Activated CD4-positive, alpha-beta T cell treated with anti-CD3 and anti-CD28 coated beads for 4 hours (primary cell): Measurements from ENCODE around the gene RBFOX2.
"Not testable (repeated sequence)": the region's sequence is repeated elsewhere in the genome, so short reads cannot be mapped to it uniquely, and the experiment has no call there.

Source experiments
- DNase-seq, 2 donors: peaks; one replicate each; pipeline ENCODE4 v3.0.0-alpha.2; 2020

RBFOX2 gene

DNA sequence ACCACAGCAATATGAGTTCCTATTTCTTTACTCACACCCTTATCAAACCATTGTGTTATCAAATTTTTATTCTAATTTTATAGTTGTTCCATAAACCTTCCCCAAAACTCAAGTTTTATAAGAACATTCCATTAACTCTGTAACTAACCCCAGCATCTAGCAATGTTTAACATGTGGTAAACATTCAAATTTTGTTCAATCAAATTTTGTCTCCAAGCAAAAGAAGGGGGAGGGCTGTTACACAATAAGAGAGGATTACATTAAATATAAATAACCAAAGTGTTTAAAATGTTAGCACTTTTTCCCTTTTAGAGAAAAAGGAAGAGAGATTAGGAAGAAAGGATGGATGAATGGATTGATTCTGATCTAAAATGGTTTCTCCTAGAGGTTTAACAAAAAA is 20.5 kb downstream of the RBFOX2 start:
- no peak for DNase-seq

DNA sequence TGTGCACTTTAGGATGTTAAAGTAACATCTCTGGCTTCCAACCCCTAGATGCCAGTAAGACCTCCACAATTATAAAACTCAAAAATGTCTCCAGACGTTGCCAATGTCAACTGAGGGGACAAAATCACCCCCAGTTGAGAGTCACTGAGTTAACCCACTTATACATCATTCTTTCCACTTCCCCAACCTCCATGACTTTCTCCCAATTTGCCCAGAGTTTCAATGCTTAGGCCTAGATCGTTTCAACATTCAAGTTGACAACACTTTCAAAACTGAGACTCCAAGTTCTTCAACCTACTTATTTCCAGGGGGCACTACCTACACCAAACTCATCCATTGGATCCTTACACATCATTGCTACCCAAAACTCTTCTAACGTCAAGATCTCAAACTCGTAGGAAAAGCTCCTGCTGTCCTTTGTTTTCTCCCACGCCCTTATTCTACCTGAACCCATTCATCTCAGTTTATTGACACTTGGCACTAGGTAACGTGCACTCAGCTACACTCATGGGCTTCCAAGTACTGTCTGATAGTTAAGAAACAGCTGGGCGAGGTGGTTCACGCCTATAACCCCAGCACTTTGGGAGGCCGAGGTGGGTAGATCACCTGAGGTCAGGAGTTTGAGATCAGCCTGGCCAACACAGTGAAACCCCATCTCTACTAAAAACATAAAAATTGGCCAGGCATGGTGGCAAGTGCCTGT is 24.5 kb downstream of the RBFOX2 start:
- no peak for DNase-seq

DNA sequence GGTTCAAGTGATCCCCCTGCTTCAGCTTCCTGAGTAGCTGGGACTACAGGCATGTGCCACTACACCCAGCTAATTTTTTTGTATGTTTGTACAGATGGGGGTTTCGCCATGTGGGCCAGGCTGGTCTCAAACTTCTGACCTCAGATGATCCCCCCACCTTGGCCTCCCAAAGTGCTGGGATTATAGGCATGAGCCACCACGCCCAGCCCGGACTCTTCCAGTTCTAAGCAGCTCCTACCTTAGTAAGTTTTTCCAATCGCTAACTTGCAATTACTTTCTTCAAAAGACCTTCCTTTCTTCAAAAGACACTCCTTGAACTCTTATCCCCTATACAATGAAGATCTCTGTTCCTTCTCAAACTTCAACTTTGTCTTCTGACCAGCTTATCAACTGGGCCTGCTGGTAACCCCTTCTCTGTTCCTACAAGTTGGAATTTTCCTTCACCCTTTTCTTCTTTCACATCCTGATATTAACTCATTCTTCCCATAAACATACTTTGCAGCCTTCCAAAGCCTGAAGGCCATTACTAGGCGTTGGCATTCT is 25.8 kb downstream of the RBFOX2 start:
- no peak for DNase-seq

DNA sequence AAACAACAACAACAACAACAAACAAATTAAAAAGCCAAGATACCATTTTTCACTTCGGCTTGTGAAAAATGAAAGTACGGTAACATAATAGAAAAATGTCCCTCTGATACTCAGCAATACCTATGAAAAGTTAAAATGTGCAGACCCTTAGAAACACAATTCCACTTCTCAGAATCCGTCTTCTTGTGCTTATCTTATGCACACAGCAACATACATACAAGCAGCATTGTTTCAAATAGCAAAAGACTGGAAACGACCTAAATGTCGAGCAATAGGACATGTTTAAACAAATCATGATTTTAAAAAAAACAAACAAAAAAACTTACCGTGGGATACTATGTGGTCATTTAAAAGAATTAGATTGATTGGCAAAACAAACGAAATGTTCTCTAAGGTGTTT is 26.5 kb downstream of the RBFOX2 start:
- no peak for DNase-seq

DNA sequence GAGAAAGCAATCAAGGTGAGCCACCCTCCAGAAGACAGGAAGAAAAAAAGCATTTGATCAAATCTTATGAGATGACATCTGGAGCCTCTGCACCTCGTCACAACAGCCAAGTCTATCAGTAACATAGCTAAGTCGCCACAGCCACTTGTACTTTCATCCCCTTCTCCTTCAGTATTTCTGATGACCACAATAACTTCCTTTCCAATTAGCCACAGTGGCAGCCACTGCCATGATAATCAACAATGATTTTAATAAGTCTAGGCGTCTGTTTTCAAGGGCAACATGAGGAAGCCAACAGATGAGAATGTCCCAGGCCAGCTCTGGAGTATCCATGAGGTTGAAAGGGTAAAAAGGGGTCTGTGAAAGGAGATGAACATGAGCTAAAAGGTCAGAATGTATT is 29.9 kb downstream of the RBFOX2 start:
- no peak for DNase-seq

DNA sequence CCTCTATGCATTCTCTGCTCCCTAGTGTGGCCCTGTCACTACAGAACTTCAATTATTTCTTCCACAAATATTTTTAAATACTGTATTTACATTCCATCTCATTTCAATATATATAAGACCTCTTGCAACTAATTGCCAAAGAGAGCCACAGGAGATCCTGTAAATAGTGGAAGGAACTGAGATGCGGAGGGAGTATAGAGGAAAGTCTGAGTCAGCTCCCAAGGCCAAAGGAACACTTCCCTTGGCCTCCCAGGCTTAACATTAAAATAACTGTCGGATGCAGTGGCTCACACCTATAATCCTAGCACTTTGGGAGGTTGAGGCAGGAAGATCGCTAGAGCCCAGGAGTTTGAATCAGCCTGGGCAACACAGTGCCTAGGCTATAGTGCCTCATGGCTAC is 31.2 kb downstream of the RBFOX2 start:
- DNase-seq = no peak

DNA sequence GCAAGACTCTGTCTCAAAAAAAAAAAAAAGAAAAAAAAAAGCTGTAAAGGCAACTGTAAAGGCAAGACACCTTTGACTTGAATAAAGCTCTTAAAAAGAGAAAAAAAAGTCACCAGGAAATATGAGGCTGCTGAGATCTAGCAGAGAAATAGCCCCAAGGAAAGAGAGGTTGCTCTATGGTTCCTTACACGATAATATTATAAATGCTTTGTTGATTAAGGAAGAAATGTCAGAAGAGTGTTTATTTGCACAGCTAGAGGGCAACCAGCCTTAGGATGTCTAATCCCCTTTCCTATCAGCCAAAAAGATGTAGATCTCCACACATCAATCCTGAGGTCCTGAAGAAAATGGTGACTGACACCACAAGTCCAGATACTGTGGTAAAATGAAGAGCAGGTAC is 32.0 kb downstream of the RBFOX2 start:
- DNase-seq = no peak

DNA sequence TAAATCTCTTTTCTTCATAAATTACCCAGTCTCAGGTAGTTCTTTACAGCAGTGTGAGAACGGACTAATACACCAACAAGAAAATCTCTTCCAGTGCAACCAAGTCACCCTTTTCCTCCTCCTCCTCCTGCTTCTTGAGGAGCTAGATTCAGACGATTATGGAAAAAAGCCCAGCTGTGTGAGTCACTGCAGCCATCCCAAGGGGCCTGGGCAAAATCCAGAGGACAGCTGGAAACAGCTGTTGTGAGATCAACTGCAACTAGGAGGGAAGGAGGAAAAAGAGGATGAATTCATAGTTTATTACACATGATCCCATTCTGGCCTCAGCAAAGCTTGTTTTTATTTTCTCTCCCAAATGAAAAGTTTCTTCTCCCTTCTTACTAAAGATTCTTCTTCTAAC is 32.9 kb downstream of the RBFOX2 start:
- no peak for DNase-seq

DNA sequence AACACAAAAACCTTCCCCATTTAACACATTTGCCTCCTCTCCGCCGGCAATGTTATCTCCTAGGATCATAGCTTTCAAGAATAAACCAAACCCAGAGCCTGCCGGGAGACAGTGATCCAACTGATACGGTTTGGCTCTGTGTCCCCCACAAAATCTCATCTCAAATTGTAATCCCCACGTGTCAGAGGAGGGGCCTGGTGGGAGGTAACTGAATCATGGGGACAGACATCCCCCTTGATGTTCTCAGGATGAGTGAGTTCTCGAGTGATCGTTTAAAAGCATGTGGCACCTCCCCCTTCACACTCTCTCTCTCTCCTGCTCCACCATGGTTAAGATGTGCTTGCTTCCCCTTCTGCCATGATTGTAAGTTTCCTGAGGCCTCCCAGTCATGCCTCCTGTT is 33.3 kb downstream of the RBFOX2 start:
- DNase-seq = no peak

DNA sequence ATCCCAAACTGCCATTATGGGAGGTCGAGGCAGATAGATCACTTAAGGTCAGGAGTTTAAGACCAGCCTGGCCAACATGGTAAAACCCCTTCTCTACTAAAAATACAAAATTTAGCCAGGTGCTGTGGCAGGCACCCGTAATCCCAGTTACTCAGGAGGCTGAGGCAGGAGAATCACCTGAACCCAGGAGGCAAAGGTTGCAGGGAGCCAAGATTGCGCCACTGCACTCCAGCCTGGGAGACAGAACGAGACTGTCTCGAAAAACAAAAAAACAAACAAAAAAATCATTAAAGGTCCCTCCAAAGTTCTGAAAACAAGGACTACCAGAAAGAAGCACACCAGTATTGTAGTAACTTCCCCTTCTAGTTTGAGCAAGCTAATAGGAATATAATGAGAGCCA is 34.9 kb downstream of the RBFOX2 start:
- DNase-seq = not testable (repeated sequence)

DNA sequence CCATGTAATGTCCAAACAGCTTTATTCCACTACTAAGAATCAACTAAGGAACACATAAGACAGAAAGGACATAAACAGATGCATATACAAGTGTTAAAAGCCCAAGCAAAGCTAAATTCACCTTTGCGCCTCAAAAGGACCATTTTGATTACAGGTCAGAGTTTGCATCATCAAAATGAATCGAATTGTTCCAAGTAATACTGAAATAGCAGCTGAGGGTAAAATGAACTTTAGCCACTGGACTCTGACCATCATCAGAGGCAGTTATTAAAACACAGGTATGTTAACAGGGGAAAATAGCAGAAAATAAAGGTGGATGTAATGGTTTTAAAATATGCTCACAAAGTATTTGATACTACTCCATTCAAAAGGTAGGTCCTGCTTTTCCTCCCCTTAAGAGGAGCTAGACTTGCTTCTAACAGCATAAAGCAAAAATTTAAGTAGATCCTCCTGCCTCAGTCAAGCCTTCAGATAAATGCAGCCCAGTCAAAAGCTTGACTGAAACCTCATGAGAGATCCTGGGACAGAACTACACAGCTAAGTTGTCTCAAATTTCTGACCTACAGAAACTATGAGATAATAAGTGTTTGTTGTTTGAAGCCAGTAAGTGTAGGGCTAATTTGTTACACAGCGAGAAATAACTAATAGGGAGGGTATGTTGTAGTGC is 35.4 kb downstream of the RBFOX2 start:
- no peak for DNase-seq

DNA sequence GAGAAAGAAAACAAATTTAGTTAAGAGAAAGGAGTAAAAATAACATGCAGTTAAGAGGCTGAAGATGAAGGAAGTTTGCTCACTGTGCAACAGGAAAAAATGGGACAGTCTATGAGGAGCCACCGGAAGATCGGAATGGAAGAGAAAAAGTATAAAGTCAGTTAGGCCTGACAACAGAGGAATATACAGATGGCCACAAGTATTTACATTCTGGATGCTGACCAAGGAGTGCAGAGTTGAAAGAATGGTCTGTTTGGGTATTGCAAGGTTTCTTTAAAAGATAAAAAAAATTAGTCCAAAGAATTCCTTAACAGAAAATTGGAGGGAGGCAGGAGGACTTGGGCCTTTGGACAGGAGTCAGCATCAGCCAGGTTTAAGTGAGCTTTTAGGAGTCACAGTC is 37.5 kb downstream of the RBFOX2 start:
- no peak for DNase-seq

DNA sequence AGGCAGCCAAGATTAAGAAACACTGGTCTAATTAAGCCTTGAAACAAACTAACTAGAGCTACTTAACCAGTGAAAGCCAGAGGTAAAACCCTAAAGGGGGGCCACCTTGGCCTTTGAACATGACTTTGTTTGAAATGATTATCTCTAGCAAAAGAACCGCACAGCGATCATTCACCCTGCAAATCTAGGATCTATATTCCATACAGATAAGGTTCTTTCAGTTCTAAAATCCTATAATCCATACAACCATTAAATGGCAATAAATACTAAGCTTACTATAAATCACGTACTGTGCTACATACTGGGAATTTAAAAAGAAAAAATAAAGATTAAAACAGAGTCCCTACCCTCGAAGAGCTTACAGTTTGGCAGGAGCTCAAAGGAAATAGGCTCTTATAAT is 40.6 kb downstream of the RBFOX2 start:
- no peak for DNase-seq

DNA sequence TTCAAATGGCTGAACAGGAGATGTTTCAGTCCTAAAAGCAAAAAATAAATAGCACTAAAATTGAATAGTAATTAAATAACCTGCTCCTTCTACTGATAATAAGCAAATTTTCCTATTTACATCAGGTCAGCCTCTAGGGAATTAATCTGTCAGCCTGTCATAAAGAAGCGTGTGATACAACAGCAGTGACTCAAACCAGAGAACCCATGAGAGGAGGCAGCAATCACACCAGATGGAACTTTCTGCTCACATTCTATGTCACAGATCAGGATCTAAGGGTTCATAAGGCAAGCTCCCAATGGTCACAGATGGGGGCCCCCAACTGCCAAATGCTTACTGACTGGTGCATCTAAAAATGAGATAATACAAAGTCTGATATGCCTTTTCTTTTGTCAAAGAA is 41.1 kb downstream of the RBFOX2 start:
- DNase-seq = no peak

DNA sequence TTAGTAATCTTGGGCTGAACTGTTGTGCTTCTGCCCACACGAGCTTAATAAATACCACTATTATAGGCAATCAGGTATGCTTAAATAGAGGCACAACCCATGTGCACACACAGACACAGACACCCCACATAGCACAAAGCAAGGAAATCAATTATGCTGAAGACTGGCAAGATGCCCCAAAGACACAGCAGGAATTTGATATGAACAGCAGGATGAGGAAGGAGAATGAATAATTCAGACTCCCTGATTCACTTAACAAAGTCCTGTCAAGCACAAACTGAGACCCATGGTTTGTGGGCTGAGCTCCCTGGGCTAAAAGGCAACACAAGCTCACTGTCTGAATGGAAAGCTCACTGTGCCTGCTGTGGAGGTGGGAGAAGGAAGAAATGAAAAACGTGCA is 42.5 kb downstream of the RBFOX2 start:
- no peak for DNase-seq

DNA sequence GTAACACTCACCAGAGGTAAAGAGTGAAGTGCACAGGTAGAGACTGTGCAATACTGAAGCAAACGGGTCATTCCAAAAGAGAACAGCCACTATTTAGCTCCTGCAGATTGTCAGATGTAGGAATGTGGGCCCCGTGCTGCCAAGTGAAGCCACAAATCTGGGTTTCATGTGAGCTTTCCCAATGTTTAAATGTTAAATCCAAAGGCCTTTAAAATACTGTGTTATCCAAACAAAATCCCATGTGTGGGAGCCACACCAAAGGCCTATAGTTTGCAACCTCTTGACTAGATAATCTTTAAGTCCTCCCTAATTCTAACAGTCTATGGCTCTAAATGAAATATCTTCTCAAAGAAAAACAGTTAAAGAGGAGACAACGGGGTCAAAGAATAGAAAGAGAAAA is 43.3 kb downstream of the RBFOX2 start:
- no peak for DNase-seq

DNA sequence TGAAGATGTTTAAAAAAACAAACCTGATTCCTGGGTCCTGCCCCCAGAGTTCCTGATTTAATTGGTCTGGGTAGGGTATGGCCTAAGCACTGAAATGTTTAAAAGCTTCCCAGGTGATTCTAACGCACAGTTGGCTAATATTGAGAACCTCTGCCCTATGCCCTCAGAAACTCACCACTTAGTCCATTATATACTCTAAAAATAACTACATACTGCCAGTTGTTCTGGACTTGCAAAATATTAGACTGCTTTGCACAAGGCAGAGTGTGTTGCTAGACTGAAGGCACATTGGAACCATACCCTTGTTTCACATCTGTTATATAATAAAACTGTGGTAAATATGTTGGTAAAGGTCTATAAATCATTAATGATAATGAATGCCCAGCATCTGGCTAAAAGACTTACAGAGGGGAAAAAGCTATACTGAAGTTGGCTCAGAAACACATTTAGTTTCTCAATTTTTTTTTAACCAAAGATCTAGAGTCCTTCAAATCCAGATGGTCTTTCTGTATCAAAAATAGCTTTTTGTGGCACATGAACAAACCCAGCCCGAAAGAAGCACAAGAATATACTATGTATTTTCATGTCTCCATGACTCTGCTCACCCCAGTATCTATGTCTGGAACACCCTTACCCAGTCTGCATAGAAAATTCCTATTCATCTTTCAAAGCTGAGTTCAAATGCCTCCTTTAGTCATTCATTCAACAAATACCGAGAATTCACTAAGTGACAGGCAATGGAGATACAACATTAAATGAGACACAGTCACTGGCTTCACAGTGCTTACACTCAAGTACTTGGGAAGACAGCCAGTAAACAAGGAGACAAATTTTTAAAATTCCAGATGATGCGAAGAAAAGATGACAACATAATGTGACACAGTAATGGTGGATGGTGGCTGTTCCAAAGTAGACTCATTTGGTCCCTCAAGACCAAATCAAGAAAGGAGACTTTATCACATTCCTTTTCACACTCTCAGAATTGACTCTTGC is 44.1 kb downstream of the RBFOX2 start:
- DNase-seq = no peak

DNA sequence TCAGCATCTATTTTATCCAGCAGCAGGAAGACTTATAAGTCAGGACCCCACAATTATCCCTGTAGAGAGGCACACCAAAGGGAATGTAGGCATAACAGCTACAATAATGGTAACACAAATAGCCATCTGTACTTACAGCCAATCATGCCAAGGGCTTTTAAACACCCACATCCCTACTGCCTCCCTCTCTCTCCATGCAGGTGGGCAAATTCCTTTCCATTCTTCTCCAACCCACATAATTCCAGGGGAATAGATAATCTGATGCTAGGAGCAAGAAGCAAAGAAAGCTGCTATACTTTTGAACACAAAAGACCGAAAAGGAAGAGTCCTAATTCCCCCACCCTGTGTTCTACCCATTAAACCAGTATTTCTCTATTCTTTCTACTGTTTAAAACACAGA is 46.7 kb downstream of the RBFOX2 start:
- DNase-seq = no peak

DNA sequence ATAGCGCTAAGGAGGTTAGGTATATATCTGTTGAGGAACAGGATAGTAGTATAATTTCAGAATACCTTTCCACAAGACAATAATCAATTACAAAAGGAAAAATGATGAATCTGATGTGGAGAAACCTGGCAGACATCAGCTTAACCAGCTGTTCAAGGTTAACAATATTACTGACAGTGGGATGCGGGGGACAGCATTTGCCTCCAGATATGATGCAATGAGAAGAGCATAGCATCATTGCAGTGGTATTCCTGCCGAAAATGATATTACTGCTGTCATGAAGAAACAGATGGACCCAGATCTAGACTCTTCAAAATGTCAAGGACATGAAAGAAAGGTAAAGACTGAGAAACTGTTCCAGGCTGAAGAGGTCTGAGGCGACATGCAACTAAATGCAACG is 49.7 kb downstream of the RBFOX2 start:
- DNase-seq = no peak

DNA sequence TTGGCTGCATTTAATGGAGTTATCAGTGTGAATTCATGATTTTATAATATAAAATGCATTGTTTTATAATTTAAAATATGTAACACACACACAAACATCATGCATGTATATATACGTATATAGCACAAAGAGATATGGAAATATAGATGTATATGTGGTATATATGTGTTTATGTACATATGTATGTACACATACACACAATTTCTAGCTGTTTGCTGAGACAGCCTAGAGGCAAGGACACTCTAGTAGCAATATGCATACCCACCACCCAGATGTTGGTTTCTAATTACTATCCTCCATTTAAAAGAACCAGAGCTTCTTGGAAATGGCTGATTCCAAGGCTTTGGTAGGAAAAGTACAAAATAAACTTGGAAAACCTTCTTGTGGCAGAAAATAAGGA is 50.4 kb downstream of the RBFOX2 start:
- no peak for DNase-seq

DNA sequence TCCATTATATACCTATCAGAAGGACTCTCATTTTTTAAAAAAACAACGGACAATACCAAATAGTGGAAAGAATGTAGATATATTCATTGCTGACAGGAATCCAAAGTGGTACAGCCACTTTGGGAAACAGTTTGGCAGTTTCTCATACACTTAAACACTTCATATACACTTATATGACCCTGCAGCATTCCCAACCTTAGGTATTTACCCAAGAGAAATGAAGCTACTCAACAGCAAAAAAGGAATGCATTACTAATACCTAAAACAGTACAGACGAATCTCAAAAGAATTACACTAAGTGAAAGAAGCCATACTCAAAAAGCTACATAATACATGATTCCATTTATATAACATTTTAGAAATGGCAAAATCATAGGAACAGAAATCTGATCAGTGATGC is 51.5 kb downstream of the RBFOX2 start:
- no peak for DNase-seq

DNA sequence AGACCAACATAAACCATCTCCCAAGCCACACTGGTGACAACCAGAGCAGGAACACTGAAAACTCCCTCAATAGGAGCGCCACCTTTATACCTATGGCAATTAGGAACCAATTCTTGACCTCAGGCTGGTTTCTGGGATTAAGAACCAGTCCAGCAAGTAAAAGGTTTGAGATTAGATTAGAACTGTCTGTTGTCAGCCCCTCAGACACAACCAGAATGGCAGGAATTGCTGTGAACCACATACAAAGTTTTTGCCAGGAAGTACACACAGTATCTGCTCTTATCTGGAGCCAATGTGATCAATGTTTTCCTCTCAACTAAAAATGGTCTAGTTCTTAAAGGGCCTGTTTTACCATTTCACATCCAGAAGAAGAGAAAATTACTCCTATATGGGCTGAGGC is 55.2 kb downstream of the RBFOX2 start:
- DNase-seq = no peak

DNA sequence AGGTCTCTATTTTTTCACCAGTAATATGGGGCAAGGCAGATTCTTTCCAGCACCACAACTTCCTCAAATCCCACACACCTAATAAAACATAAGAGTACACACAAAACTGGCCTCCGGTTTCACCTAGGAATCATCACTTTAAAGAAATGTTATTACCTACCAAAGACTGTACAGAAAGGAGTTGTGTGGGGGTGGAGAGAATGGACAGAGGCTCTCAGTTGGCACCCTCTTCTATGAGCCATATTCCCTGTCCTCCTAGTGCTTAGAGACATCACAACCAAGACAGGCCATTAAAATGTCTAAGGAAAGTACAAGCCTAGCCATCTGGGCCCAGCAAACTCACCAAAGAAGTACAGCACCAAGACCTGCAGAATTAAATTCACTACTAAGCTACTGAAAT is 56.1 kb downstream of the RBFOX2 start:
- no peak for DNase-seq
